Thoracic aorta (tissue), 2 donors: ENCODE results near the gene TMEM150C. TPM values are rescaled to one million over a fixed set of nuclear protein-coding genes. Genes with fewer than 3 reads are reported as not detected.

Experiments used
- ATAC-seq: fragments of 150-250 bp; one replicate; pipeline ENCODE4 v1.8.0; 2017; ENCODE audit warnings: low read depth; ENCODE audit not compliant: insufficient number of reproducible peaks, low FRiP score
- DNase-seq: peaks from one replicate; pipeline ENCODE4 v3.0.0-alpha.2; 2020; ENCODE audit warnings: low spot score
- H3K27ac ChIP-seq, 2 donors: fragments of 200-600 bp; sonication (generic); 1 replicate in 1 of 2; 2 replicates in 1 of 2; pipeline ENCODE4 v1.5.1; 2016; ENCODE audit warnings: mild to moderate bottlenecking in 2 of 2, moderate library complexity in 2 of 2
- H3K27me3 ChIP-seq: fragments of 200-600 bp; sonication (generic); replicated peaks from 2 replicates; pipeline ENCODE4 v1.6.0; 2016; ENCODE audit warnings: mild to moderate bottlenecking; ENCODE audit not compliant: insufficient read depth
- H3K36me3 ChIP-seq: fragments of 200-600 bp; sonication (generic); one replicate; pipeline ENCODE4 v1.5.1; 2016
- H3K4me1 ChIP-seq, 2 donors: fragments of 200-600 bp; sonication (generic); 1 replicate in 1 of 2; 2 replicates in 1 of 2; pipeline versions ENCODE4 v1.5.1 to v1.6.0; 2016; ENCODE audit warnings: low read depth in 2 of 2, mild to moderate bottlenecking in 1 of 2; ENCODE audit not compliant: control insufficient read depth in 1 of 2
- H3K4me3 ChIP-seq: fragments of 200-600 bp; sonication (generic); 2 replicates; pipeline ENCODE4 v1.5.1; 2016; ENCODE audit warnings: mild to moderate bottlenecking
- H3K9me3 ChIP-seq: fragments of 200-600 bp; sonication (generic); 2 replicates; pipeline ENCODE4 v1.5.1; 2016
- total RNA-seq, 2 donors: library from RNA; depleted of rRNA; stranded (reverse); fragments of >200 nt; gene quantifications; one replicate each; pipeline versions ENCODE4 v1.1.0 to v1.2.3, GENCODE V29; 2016
- TF ChIP-seq, protein P1 (sequence below): fragments of 200-600 bp; sonication (generic); IDR thresholded peaks from one replicate; pipeline ENCODE4 v1.5.1; 2019; ENCODE audit warnings: antibody characterized with exemption

The TMEM150C gene
- total RNA-seq, result 1 to 10 TPM in 1 of 2 donors, under 1 TPM in 1; 0.92 to 2.0 TPM

DNA sequence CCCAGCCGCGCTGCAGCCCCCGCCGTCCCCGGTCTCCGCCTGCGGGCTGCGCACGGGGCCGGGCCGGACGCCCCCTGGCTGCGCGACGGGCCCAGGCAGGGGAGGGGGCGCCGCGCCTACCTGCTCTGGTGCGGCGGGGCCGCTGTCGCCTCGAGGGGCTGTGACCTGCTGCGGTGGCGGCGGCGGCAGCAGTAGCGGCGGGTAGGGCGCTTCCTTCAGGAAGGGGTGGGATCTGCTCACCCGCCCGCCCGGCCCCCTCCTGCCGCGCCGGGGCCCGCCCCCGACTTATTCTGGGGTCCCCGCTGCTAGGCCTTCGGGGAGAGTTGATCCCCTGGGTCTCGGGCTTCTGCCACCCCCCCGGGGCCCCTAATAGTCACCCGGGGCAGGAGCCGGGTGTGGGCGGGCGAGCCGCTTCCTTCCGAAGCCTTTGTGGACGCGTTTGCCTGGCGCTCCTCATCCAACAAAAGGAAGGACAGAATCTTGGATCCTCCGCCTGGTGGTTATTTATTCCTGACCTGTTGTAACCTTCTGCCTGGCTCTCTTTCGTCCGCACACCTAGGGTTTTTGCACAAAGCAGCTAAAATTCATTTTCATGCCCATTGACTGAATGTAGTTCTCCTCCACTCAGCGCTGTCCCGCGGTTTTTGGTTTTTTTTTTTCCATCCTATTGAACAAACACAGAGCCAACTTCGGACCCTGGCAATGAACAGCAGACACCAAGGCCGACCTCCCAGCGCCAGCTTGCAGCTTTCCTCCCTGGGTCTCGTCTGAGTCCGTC lies at the start of gene TMEM150C:
TMEM150C (minus strand) TSS at position 203 of the 778 bp plus-strand sequence. CDS start 57,331 bp downstream, outside the sequence.
- DNase-seq, result no peak
- TF ChIP-seq, protein P1, sequence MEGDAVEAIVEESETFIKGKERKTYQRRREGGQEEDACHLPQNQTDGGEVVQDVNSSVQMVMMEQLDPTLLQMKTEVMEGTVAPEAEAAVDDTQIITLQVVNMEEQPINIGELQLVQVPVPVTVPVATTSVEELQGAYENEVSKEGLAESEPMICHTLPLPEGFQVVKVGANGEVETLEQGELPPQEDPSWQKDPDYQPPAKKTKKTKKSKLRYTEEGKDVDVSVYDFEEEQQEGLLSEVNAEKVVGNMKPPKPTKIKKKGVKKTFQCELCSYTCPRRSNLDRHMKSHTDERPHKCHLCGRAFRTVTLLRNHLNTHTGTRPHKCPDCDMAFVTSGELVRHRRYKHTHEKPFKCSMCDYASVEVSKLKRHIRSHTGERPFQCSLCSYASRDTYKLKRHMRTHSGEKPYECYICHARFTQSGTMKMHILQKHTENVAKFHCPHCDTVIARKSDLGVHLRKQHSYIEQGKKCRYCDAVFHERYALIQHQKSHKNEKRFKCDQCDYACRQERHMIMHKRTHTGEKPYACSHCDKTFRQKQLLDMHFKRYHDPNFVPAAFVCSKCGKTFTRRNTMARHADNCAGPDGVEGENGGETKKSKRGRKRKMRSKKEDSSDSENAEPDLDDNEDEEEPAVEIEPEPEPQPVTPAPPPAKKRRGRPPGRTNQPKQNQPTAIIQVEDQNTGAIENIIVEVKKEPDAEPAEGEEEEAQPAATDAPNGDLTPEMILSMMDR, result no peak
- H3K27ac ChIP-seq, result no peak within 1 kb of the TSS

DNA sequence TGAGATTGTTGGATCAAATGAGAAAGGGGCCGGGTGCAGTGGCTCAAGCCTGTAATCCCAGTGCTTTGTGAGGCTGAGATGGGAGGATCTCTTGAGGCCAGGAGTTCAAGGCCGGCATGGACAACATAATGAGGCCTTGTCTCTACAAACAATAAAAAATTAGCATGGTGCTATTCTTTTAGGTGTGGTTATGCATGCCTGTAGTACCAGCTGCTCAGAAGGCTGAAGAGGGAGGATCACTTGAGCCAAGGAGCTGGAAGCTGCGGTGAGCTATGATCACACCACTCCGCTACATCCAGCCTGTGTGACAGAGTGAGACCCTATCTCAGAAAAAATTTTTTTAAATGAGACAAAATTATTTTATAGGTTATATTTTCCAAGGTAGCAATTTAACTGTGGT lies 49.7 kb upstream of the TMEM150C start:
- no peak for ATAC-seq
- no peak overlapping the region for H3K4me3 ChIP-seq
- H3K4me1 ChIP-seq, result no peaks in the 10 kb centered on the region
- no peaks in the 10 kb centered on the region for H3K27me3 ChIP-seq
- DNase-seq, result no peak
- no peaks in the 10 kb centered on the region for H3K9me3 ChIP-seq
- TF ChIP-seq, protein P1, result no peak
- no peak overlapping the region for H3K27ac ChIP-seq
- H3K36me3 ChIP-seq, result no peaks in the 10 kb centered on the region

More for the DNA sequence above, at the start of gene TMEM150C:
- no peaks in the 10 kb centered on the region for H3K27me3 ChIP-seq
- H3K9me3 ChIP-seq, result no peaks in the 10 kb centered on the region
- H3K4me1 ChIP-seq, result no peaks in the 10 kb centered on the region
- no peak for ATAC-seq
- H3K36me3 ChIP-seq, result no peaks in the 10 kb centered on the region
- H3K4me3 ChIP-seq, result peak within 1 kb of the TSS; percentile 66

DNA sequence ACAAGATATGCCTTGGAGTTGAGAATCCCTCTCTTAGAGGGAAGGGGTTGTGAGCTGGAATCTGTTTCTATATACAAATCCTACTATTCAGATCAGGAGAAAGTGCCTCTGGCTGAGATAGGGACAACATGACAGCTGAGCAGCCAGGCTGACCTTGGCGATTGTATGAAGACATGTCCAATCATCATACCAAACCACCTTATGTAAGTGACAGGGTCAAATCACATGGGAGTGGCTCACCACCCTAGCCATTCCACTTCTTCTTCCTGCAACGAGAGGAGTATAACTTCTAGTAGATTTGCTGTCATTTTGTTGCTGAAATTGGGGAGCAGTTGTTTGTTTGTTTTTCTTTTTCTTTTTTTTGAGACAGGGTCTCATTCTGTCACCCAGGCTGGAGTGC lies 48.3 kb upstream of the TMEM150C start:
- H3K27me3 ChIP-seq, result no peaks in the 10 kb centered on the region
- H3K4me1 ChIP-seq, result no peaks in the 10 kb centered on the region
- H3K4me3 ChIP-seq, result no peak overlapping the region
- no peaks in the 10 kb centered on the region for H3K36me3 ChIP-seq
- H3K27ac ChIP-seq, result no peak overlapping the region
- ATAC-seq, result no peak
- TF ChIP-seq, protein P1, result no peak
- no peak for DNase-seq
- H3K9me3 ChIP-seq, result no peaks in the 10 kb centered on the region

DNA sequence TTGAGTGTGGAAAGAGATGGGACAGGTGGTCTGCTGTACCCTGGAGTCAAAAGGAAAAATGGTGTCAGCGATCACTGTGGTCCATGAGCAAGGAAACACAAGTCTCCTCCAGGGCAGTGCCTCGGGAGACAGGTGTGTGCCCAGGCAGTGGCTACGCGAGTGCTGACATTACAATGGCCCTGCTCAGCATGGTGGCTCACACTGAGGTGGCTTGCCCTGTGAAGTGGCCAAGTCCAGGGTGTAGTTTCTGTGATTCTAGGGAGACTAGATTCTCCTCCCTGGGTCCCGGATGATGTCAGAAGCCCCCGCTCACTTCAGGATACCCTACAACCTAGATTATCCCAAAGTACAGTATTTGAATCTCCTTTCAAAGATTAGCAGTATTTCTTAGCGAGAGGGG lies 44.8 kb upstream of the TMEM150C start:
- ATAC-seq, result no peak
- H3K4me1 ChIP-seq, result no peaks in the 10 kb centered on the region
- H3K4me3 ChIP-seq, result no peak overlapping the region
- no peak for DNase-seq
- TF ChIP-seq, protein P1, result no peak
- H3K27ac ChIP-seq, result no peak overlapping the region
- no peaks in the 10 kb centered on the region for H3K9me3 ChIP-seq
- H3K36me3 ChIP-seq, result no peaks in the 10 kb centered on the region
- no peaks in the 10 kb centered on the region for H3K27me3 ChIP-seq

DNA sequence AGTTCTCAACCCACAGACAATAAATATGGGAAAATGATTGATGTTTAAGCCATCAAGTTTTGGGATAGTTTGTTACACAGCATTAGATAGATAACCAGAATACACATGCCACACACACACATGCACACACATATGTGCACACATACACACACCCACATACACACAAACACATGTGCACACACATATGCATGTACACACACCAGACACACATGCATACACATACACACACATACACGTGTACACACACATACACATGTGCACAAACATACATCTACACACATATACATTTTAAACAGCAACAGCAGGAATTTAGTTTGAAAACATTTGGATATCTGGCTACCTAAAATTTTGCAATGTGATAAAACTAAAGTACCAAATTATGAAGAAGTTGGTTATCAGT lies 42.7 kb upstream of the TMEM150C start:
- H3K4me3 ChIP-seq, result no peak overlapping the region
- DNase-seq (no peak), ATAC-seq (no peak)
- H3K4me1 ChIP-seq, result no peaks in the 10 kb centered on the region
- H3K27me3 ChIP-seq, result no peaks in the 10 kb centered on the region
- H3K9me3 ChIP-seq, result no peaks in the 10 kb centered on the region
- no peak overlapping the region for H3K27ac ChIP-seq
- no peaks in the 10 kb centered on the region for H3K36me3 ChIP-seq
- TF ChIP-seq, protein P1, result no peak
